ENCODE measurements around the gene SERGEF.

SERGEF gene

GRCh38 chr11:17828311-17828751 lies 184.5 kb downstream of the SERGEF start:
- H3K4me3 ChIP-seq (ENCODE audit: low read length) = no peak overlapping the region
- no peak for DNase-seq (ENCODE audit: low read depth)

GRCh38 chr11:17827006-17827405 lies 185.8 kb downstream of the SERGEF start:
- peak; percentile 37 for TF ChIP-seq CTCF (conservative IDR thresholded peaks at IDR 0.05; ENCODE audit: low read depth, low read length)
- DNase-seq (ENCODE audit: low read depth) = no peak
- H3K4me3 ChIP-seq (ENCODE audit: low read length) = no peak overlapping the region

More at GRCh38 chr11:17828311-17828751, 184.5 kb downstream of the SERGEF start:
- TF ChIP-seq CTCF (conservative IDR thresholded peaks at IDR 0.05; ENCODE audit: low read depth, low read length) = no peak

GRCh38 chr11:17822401-17822781 lies 190.5 kb downstream of the SERGEF start:
- TF ChIP-seq CTCF (conservative IDR thresholded peaks at IDR 0.05; ENCODE audit: low read depth, low read length) = no peak
- H3K4me3 ChIP-seq (ENCODE audit: low read length) = no peak overlapping the region
- DNase-seq (ENCODE audit: low read depth) = no peak

- no peak for DNase-seq (ENCODE audit: low read depth)
- TF ChIP-seq CTCF (conservative IDR thresholded peaks at IDR 0.05; ENCODE audit: low read depth, low read length) = no peak
Observed at GRCh38 chr11:17821648-17822400, 191.0 kb downstream of the SERGEF start.

GRCh38 chr11:17816232-17816931 lies 196.5 kb downstream of the SERGEF start:
- TF ChIP-seq CTCF (conservative IDR thresholded peaks at IDR 0.05; ENCODE audit: low read depth, low read length) = no peak
- H3K4me3 ChIP-seq (ENCODE audit: low read length) = no peak overlapping the region
- DNase-seq (ENCODE audit: low read depth) = no peak

More at GRCh38 chr11:17821648-17822400, 191.0 kb downstream of the SERGEF start:
- no peak overlapping the region for H3K4me3 ChIP-seq (ENCODE audit: low read length)

- DNase-seq (ENCODE audit: low read depth) = no peak
- TF ChIP-seq CTCF (conservative IDR thresholded peaks at IDR 0.05; ENCODE audit: low read depth, low read length) = no peak
- no peak overlapping the region for H3K4me3 ChIP-seq (ENCODE audit: low read length)
Observed at GRCh38 chr11:17814546-17814945, 198.3 kb downstream of the SERGEF start.
